GM13976 (cell line): ENCODE data around the gene ALG11.
"Not testable (repeated sequence)": the region's sequence is repeated elsewhere in the genome, so short reads cannot be mapped to it uniquely, and the experiment has no call there.

Source experiments
- DNase-seq: peaks from one replicate; pipeline ENCODE4 v3.0.0; 2012; ENCODE audit warnings: low spot score
- CTCF ChIP-seq: IDR thresholded peaks from 2 replicates; pipeline ENCODE4 v1.5.1; 2012; ENCODE audit warnings: borderline replicate concordance, mild to moderate bottlenecking; ENCODE audit not compliant: insufficient read depth; ENCODE audit errors: extremely low read depth, missing control alignments, control extremely low read depth
- in situ Hi-C: fragments of 300-500 bp; cut with MboI; formaldehyde crosslinking; loops from one replicate; pipeline ENCODE4 v1.12.0; 2022; ENCODE audit warnings: low sequenced_read_pairs, mixed read lengths, inconsistent platforms; ENCODE audit not compliant: unreplicated experiment

ALG11 gene

GRCh38 chr13:52043675-52044074 lies 31.5 kb downstream of the ALG11 start:
- in situ Hi-C loops, result no loop called here
- DNase-seq, result no peak

GRCh38 chr13:52047463-52047862 lies 35.3 kb downstream of the ALG11 start:
- no peak for TF ChIP-seq CTCF
- no peak for DNase-seq
- in situ Hi-C loops, result no loop called here

More at GRCh38 chr13:52043675-52044074, 31.5 kb downstream of the ALG11 start:
- no peak for TF ChIP-seq CTCF

- no peak for DNase-seq
- in situ Hi-C loops, result no loop called here
- TF ChIP-seq CTCF, result no peak
These were observed 36.3 kb downstream of the ALG11 start for GRCh38 chr13:52048516-52048915.

GRCh38 chr13:52051400-52051799 lies 39.2 kb downstream of the ALG11 start:
- no peak for TF ChIP-seq CTCF
- no peak for DNase-seq
- in situ Hi-C loops, result no loop called here

- in situ Hi-C loops, result no loop called here
- TF ChIP-seq CTCF, result no peak
- no peak for DNase-seq
These were observed 41.3 kb downstream of the ALG11 start for GRCh38 chr13:52053460-52053859.

GRCh38 chr13:52061064-52061463 lies 48.9 kb downstream of the ALG11 start:
- DNase-seq, in situ Hi-C loops: not testable (repeated sequence)

- TF ChIP-seq CTCF, result no peak
These were observed 49.4 kb downstream of the ALG11 start for GRCh38 chr13:52061587-52061986.

More at GRCh38 chr13:52061587-52061986, 49.4 kb downstream of the ALG11 start:
- no peak for DNase-seq
- in situ Hi-C loops, result no loop called here
